GM21825 (cell line): ENCODE data around the gene ZMIZ2.
A peak's percentile ranks its signal among the peaks of the same experiment; 100 is the strongest.

Source experiments
- ATAC-seq: cut with Tn5 transposase; IDR thresholded peaks from one replicate; pipeline ENCODE4 v1.9.1; 2021; ENCODE audit warnings: mild to moderate bottlenecking, moderate library complexity; ENCODE audit not compliant: unreplicated experiment

Gene ZMIZ2

DNA sequence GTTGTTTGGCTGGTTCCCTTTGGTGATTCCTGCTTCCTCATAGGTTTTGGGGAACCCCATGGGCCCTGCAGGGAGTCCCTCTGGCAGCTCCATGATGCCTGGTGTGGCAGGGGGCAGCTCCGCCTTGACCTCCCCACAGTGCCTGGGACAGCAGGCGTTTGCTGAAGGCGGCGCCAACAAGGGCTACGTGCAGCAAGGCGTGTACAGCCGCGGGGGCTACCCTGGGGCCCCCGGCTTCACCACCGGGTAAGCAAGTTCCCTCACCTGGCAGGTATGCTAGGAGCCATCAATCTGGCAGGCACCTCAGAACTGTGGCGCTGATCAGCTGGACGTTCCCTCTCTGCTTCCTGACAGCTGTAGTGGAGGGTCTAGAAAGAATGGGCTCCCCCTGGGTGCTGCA, 8.3 kb downstream of the ZMIZ2 start:
- no peak for ATAC-seq

DNA sequence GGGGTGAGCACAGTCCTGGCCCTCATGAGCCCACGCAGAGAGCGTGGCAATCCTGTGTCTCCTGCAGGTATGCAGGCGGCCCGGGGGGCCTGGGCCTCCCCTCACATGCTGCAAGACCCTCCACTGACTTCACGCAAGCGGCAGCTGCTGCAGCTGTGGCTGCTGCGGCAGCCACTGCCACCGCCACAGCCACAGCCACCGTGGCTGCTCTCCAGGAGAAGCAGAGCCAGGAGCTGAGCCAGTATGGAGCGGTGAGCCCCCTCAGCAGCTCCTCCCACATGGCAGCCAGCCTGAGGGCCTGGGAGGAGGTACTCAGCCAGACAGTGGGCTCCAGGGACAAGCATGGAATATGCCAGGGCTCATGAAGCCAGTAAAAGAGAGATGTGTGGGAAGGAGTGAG, 8.7 kb downstream of the ZMIZ2 start:
- ATAC-seq: no peak

DNA sequence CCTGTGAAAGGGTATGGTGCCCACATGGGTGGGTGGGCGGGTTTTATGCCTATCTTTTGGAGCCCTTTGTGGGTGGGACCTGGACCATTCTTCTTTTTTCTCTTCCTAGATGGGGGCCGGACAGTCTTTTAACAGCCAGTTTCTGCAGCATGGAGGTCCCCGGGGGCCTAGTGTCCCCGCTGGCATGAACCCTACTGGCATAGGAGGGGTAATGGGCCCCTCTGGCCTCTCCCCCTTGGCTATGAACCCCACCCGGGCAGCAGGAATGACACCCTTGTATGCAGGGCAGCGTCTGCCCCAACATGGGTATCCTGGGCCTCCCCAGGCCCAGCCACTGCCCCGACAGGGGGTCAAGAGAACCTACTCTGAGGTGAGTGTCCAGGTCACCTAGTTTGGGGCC, 9.1 kb downstream of the ZMIZ2 start:
- no peak for ATAC-seq

DNA sequence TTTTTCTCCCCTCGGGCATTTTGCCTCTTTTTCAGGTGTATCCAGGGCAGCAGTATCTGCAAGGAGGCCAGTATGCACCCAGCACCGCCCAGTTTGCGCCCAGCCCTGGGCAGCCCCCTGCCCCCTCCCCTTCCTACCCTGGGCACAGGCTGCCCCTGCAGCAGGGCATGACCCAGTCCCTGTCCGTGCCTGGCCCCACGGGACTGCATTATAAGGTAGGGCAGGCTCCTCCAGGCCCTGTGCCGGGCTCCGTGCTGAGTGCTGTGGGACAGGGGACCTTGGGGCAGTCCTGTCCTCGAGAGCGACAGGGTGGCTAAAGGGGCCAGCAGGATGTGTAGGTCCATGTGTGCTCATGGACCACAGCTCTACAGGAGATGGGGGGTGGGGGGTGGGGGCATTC, 10.6 kb downstream of the ZMIZ2 start:
- ATAC-seq: no peak

DNA sequence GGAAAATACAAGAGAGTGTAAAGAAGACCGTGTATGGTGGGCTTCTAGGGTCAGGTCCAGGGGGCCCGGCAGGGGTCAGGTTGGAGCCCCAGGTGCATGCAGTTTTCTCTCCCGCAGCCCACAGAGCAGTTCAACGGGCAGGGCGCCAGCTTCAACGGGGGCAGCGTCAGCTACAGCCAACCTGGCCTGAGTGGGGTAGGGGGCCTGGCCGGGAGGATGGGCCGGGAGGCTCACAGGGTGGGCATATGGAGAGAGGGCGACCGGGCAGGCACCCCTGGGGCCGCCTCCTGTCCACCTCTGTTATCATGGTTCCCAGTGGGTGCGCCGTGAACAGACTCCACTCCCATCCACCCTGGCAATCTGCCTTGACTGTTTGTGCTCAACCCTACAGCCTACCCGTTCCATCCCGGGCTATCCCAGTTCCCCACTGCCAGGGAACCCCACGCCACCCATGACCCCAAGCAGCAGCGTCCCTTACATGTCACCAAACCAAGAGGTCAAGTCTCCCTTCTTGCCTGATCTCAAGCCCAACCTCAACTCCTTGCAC, 11.5 kb downstream of the ZMIZ2 start:
- no peak for ATAC-seq

DNA sequence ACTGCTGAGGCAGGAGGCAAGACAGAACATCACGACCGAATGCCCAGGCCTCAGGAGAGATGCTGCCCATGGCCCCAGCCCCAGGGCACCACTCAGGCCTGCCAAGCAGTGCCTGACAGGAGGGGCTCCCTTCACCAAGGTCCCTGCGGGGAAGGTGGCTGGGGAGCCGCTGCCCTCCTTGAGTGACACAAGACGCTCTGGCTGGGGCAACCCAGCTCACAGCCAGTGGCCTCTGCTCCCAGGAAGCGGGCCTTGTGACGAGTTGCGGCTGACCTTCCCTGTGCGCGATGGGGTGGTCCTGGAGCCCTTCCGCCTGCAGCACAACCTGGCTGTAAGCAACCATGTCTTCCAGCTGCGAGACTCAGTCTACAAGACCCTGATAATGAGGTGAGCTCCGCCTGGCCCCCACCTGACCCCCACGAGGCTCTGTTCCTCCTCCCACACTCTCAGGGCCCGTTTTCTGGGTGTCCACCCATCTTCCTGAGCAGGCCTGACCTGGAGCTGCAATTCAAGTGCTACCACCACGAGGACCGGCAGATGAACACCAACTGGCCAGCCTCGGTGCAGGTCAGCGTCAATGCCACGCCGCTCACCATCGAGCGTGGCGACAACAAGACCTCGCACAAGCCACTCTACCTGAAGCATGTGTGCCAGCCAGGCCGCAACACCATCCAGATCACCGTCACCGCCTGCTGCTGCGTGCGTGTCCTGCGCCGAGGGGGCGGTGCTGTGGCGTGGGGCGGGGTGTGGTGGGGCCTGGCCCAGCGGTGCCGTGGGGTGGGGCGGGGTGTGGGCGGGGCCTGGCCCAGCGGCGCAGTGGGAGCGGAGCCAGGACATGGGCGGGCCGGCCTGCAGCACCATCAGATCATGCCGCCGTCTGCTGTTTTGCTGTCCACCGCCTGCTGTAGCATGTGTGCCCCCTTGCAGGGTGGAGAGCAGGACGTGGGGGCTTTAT, 12.8 kb downstream of the ZMIZ2 start:
- no peak for ATAC-seq

DNA sequence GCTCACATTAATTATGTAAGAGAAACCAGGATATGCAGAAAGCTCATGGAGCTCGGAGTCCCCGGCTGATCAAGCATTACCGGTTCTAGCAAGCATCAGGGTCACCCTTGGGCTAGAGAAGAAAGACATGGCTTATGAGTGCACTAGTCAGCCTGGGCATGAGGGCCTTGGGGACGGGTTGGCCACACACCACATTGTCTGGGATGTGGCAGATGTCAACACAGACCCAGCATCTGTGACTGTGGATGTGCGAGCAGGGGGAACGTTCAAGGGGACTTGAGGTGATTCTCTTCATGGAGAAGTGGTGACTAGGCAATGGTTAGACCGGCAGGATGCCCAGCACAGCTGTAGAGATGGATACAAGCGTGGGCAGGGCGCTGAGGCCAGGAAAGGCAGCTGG, 13.7 kb downstream of the ZMIZ2 start:
- no peak for ATAC-seq

DNA sequence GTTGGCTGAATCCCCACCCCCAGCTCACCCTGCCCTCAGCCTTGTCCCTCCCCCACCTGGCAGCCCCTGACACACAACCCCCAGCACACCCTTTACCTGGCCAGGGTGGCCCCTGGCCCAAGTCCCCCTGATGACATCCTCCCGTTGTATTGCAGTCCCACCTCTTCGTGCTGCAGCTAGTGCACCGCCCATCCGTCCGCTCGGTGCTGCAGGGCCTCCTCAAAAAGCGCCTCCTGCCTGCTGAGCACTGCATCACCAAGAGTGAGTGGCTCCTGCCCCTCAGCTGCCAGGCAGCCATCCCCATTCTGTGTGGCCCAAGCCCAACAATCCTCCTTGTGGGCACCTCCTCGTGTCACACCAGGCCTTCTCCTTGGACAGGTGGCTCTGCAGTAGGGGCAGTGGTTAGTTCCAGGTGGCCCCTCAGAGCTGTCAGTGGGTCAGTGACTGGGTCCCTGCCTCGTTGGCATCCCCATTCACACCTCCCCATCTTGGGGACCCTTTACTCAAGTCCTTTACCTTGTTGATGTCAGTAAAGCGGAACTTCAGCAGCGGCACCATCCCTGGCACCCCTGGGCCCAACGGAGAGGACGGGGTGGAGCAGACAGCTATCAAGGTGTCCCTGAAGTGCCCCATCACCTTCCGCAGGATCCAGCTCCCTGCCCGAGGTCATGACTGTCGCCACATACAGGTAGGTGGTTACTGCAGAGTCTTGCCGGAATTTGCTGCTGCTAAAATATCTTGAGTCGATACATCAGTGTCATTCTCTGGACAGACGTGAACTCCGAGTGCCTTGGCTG, 14.3 kb downstream of the ZMIZ2 start:
- ATAC-seq: no peak

DNA sequence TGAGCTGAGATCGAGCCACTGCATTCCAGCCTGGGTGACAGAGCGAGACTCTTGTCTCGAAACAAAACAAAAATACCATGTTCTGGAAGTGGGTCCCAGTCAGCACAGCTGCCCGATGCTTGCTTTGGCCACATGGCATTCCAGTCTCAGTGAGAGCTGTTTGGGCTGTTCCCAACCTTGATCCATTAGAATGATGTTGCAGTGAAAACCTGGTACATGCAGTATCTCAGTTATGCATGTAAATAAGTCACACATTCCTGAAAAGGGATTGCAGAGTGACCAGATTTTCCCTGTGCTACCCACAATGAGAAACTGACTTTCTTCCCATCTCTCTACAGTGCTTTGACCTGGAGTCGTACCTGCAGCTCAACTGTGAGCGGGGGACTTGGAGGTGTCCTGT, 15.4 kb downstream of the ZMIZ2 start:
- ATAC-seq: no peak

DNA sequence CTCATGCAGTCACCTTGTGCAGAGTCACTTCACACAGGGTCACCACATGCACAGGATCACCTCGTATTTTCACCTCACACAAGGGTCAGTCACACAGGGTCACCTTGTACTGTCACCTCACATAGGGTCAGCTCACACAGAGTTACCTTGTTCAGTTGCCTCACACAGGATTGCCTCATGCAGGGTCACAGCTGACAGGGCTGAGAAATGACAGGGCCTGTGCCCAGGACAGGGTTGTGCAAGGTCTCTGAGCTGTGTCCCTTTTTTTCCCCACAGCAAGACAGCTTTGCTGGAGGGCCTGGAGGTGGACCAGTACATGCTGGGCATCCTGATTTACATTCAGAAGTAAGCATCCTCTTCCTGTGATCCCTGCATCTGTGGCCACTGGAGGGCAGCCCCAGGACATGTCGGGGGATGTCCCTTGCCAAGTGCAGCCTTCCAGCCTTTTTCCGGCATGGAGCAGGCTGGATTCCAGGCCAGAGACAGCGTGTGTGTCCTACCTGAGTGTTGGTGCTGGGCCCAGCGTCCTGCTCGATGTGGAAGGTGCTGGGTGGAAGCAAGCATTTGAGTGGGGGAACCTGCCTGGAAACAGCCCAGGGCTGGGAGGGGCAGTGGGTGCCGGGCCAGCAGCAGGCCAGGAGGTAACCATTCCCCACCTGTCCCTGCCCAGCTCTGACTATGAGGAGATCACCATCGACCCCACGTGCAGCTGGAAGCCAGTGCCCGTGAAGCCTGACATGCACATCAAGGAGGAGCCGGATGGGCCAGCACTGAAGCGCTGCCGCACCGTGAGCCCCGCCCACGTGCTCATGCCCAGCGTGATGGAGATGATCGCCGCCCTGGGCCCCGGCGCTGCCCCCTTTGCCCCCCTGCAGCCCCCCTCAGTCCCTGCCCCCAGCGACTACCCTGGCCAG, 16.3 kb downstream of the ZMIZ2 start:
- no peak for ATAC-seq

DNA sequence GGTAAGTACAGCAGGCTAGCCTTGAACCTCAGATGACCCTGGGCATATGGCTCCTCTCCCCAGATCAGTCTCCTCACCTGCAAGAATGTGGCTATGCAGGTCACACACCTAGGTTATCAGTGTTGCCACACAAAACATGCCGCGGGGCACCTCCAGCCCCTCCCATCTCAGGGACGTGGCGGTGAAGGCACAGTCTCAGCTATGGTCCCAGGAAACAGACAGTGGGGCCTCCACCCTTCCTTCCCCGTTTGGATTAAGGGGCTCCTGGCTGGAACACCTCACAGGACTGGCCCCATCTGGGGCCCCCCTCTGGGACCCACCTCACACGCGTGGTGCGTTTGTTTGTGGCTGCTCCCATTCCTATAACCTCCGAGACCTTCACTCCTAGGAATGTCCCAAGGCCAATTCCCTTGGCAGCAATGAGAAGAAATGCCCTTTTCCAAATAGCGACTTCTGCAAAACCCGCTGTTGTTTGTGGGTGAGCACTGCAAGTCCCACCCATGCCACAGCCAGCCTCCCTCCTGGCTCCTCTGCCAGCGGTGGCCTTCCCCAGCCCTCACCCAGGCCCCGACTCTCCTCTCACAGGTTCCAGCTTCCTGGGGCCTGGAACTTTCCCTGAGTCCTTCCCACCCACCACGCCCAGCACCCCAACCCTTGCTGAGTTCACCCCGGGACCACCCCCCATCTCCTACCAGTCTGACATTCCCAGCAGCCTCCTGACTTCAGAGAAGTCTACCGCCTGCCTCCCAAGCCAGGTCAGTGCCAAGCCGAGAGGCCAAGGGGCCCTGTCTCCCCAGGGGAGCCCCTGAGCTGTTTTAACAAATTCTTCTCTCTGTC, 17.1 kb downstream of the ZMIZ2 start:
- ATAC-seq: no peak

DNA sequence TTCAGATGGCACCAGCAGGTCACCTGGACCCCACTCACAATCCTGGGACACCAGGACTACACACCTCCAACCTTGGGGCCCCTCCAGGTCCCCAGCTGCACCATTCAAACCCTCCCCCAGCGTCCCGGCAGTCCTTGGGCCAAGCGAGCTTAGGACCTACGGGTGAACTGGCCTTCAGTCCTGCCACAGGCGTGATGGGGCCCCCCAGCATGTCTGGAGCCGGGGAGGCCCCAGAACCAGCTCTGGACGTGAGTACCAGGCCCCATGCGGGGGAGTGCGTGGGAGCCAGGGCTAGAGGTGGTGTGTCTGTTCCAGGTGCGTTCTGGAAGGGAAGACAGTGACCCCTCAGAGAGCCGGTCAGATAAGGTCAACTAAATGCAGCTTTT, 17.8 kb downstream of the ZMIZ2 start:
- no peak for ATAC-seq

DNA sequence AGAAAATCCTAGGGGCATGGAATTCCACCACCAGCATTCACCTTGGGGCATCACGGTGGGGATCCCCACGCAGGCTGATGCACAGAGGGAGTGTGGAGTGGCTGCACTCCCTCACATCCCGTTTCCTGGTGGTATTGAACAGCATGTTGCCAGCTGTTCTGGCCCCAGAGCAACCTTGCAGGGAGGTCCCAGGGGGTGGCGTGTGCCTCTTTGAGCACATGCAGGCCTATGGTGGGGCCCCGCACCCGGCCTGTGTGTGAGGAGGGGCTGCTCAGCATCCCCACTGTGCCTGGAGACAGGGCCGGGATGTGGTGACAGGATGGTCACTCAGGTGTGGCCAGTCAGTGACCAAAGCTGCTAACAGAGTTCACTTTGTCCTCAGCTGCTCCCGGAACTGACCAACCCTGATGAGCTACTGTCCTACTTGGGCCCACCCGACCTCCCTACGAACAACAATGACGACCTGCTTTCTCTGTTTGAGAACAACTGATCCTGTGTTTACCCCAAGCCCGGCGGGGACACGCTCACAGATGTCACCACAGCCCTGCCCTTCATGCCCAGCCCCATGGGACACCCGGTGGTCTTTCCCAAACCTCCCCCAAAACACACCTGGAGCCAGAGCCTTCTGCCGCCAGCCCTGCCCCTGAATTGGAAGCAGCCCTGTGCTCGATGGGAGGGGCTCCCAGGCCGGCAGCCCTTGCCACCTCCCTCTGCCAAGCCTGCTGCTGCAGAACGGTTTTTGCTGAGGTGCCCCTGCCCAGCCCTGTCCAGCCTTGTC, 18.7 kb downstream of the ZMIZ2 start:
- no peak for ATAC-seq

DNA sequence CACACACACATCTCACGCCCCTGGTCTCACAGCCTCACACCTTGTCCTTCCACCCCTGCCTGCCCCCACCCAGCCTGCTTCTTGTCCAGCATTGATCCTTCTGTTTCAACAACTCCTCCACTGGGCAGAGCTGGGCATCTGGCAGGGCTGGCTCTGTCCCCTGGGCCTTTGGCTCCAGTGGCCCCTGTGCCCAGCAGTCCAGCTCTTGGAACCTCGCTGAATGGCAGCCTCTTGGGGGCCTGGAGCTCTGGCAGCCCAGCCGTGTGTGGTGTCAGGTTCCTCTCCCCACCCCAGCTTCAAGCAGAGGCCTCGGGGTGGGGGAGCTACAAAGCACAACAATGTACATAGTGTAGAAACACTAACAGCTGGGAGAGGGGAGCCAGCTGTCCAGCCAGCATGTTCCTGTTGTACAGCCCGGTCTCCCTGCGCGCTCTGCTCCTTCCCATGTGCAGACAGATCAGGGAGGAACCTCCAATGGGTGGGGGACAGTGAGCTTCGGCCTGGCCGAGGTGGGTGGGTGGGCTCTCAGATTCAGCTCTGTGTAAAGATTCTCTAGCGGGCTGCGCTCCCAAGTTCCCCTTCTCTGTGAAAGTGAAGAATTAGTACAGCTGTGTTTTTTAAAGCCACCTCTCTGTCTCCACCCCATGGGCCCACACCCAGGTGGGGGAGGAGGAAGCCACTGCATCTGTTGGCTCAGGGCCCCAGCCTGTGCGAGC, 19.4 kb downstream of the ZMIZ2 start:
- no peak for ATAC-seq

DNA sequence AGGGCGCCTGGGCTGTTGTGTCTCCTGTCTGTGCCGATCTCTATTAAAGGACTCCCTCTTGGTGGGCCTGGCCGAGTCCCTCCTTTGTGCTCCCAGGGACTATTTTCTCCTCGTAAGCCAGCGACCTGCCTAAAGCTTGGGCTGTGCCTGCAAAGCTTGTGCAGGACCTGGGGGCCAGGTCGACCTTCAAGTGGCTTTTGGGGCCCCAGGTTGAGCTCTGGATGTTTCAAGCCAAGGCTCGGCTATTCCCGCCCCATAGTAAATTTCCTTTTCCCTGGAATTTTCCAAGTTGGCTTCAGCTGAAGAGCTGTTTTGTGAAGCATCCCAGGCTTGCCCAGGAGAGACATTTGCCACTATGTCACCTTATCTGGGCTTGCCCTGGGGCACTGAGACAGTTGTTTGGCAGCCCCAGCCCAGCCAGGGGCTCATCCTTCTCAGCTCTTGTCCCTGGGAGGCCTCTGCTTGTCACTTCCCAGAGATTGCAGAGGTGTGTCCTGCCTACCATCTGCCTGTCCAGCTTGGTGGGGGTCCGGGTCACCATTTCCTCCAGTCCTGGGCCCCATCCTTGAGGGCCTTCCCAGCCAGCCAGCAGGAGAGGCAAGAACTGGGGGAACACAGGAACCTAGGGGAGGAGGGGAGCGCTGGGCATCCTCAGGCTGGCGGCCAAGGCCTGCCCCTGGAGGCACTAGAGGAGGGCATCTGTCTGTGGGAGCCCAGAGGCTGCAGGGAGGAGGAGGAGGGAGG, 20.2 kb downstream of the ZMIZ2 start:
- no peak for ATAC-seq

DNA sequence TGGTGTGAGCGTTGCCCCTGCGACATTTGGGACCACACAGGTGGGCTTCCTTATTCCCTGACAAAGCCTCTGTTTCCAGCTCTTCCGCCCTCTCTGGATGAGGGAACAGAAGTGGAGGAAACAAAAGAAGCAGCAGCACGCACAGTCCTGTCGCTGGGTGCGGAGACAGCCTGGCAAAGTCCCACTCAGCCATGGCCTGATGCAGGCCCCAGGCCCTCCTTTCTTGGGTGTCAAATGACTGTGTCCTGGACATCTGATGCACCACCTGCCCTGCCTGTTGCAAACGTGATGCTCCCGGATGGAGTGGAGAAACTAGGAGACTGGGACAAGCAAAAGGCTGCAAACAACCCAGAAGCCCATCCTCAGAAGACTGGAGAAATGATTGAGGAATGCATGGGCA, 20.7 kb downstream of the ZMIZ2 start:
- no peak for ATAC-seq

DNA sequence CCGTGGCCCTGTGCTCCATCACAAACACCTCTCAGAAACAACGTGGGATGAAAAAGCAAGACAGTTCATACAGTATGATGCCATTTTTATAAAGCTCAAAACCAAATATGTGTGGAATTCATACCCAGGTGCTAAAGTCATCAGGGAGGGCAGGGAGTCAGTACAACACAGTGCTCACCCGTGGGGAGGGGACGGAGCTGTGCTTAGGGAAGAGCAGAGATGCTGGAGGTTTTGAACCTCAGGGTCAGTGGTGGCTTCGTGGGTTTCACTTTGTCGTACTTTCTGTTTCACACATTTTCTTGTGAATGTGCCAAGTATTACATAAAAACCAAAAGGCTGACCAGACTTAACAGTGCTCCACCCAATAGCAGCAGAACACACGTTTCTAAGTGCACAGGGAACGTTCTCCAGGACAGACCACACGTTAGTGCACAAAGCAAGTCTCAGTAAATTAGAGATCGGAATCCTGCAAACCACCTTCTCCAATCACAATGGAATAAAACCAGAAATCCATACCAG, 21.2 kb downstream of the ZMIZ2 start:
- ATAC-seq: peak; percentile 75

DNA sequence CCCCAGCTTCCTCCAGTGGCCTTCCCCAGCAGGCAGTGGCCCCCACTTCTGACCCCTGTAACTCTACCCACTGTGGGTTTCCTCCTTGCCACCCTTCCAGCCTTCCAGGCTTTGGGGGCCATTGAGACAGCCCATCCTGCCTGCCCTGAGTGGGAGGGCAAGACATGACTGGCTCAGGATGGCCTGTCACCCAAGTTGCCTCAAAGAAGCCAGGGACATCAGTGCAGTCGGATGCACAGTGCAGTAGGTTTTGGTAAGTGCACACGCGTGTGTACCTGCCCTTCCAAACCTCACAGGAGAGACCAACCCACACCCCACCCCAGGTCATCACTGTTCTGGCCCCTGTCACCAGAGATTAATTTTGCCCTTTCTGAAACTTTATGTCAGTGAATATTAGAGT, 22.7 kb downstream of the ZMIZ2 start:
- ATAC-seq: no peak
